ENCODE data around the gene FBXL14.
A peak's percentile ranks its signal among the peaks of the same experiment; 100 is the strongest.

The FBXL14 gene

GRCh38 chr12:1611803-1612572 is 17.6 kb upstream of the FBXL14 start:
- no peak for TF ChIP-seq CTCF (IDR thresholded peaks at IDR 0.05)
- DNase-seq (ENCODE audit: low spot score): no peak
- Histone ChIP-seq H3K27ac (peak overlapping the region in 1 of 2 donors; percentile 60), H3K4me3 (no peak overlapping the region)

- H3K27ac ChIP-seq: no peak overlapping the region
- no peak overlapping the region for H3K4me3 ChIP-seq
- DNase-seq (ENCODE audit: low spot score): no peak
- no peak for TF ChIP-seq CTCF (IDR thresholded peaks at IDR 0.05)
These were observed 15.8 kb upstream of the FBXL14 start for GRCh38 chr12:1610072-1610643.

GRCh38 chr12:1608713-1609119 is 14.3 kb upstream of the FBXL14 start:
- DNase-seq (ENCODE audit: low spot score): no peak
- Histone ChIP-seq H3K4me3 (no peak overlapping the region), H3K27ac (peak overlapping the region in 1 of 2 donors; percentile 27)
- TF ChIP-seq CTCF (IDR thresholded peaks at IDR 0.05): no peak

- H3K4me3 ChIP-seq: no peak overlapping the region
- no peak for TF ChIP-seq CTCF (IDR thresholded peaks at IDR 0.05)
- no peak for DNase-seq (ENCODE audit: low spot score)
- H3K27ac ChIP-seq: no peak overlapping the region
These were observed 13.7 kb upstream of the FBXL14 start for GRCh38 chr12:1607940-1608712.

- H3K27ac ChIP-seq: peak overlapping the region; percentile 74 to 91
- no peak for TF ChIP-seq CTCF (IDR thresholded peaks at IDR 0.05)
- DNase-seq (ENCODE audit: low spot score): peak; percentile 92
- peak overlapping the region; percentile 71 for H3K4me3 ChIP-seq
These were observed 11.7 kb upstream of the FBXL14 start for GRCh38 chr12:1606021-1606622.

- peak overlapping the region; percentile 71 for H3K4me3 ChIP-seq
- DNase-seq (ENCODE audit: low spot score): peak; percentile 85
- TF ChIP-seq CTCF (IDR thresholded peaks at IDR 0.05): peak; percentile 54
- peak overlapping the region; percentile 74 to 91 for H3K27ac ChIP-seq
These were observed 11.0 kb upstream of the FBXL14 start for GRCh38 chr12:1605129-1606020.
